Measurements from ENCODE around the gene LPP.

LPP gene

DNA sequence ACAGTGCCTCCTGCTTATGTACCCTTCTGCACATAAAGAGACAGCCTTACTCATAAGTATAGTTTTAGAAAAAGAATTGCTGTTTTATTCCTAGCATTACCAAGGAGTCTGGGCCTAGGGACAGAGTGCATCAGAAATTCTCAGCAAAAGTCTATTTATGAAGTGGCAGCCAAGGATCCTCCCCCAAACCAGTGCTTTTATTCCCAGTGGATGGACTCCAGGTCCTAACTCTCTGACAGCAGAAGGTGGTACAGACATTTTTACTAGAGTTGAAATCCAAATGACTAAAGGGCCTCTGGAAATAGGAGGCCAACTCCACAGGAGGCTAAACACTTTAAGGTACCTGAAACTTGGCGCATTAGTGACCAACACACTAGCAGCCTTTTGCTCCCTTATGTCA lies 610.7 kb downstream of the LPP start:
- DNase-seq (ENCODE audit: insufficient read length): no peak
- no peak for FAIRE-seq
- TF ChIP-seq TAF1 (IDR thresholded peaks at IDR 0.05; ENCODE audit: borderline replicate concordance, low read depth, low read length) (no peak), POLR2A (IDR thresholded peaks at IDR 0.05; ENCODE audit: low read depth, low read length) (no peak), POLR2AphosphoS5 (IDR thresholded peaks at IDR 0.05; ENCODE audit: low read depth, low read length) (no peak)

DNA sequence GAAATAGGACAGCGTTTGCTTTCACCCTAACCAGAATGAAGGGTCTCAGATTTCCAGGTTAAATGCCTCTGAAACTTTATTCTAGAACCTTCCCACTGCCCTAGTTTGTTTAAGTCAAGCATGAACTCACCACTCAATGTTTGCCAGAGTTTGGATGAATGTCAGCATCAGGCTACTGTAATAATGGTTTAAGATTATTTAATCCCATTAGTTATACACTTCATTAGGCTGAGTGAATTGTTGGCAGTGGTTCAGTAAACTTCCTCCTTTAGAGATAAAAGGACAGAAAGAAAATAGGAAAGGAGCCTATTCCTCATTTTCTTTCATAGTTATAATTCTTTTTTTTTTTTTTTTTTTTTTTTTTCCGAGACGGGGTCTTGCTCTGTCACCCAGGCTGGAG lies 615.9 kb downstream of the LPP start:
- FAIRE-seq: no peak
- no peak for TF ChIP-seq POLR2A (IDR thresholded peaks at IDR 0.05; ENCODE audit: low read depth, low read length)
- TF ChIP-seq TAF1 (IDR thresholded peaks at IDR 0.05; ENCODE audit: borderline replicate concordance, low read depth, low read length): no peak
- DNase-seq (ENCODE audit: insufficient read length): no peak

GRCh38 chr3:188772886-188773285 lies 618.9 kb downstream of the LPP start:
- no peak for TF ChIP-seq TAF1 (IDR thresholded peaks at IDR 0.05; ENCODE audit: borderline replicate concordance, low read depth, low read length)
- TF ChIP-seq POLR2A (IDR thresholded peaks at IDR 0.05; ENCODE audit: low read depth, low read length): no peak
- DNase-seq (ENCODE audit: insufficient read length) (no peak), FAIRE-seq (no peak)

- FAIRE-seq (no peak), DNase-seq (ENCODE audit: insufficient read length) (no peak)
- TF ChIP-seq POLR2A (IDR thresholded peaks at IDR 0.05; ENCODE audit: low read depth, low read length) (no peak), TAF1 (IDR thresholded peaks at IDR 0.05; ENCODE audit: borderline replicate concordance, low read depth, low read length) (no peak), POLR2AphosphoS5 (IDR thresholded peaks at IDR 0.05; ENCODE audit: low read depth, low read length) (no peak)
Measured at GRCh38 chr3:188775412-188775811, 621.5 kb downstream of the LPP start.

GRCh38 chr3:188776447-188776846 lies 622.5 kb downstream of the LPP start:
- FAIRE-seq (no peak), DNase-seq (ENCODE audit: insufficient read length) (no peak)
- TF ChIP-seq POLR2AphosphoS5 (IDR thresholded peaks at IDR 0.05; ENCODE audit: low read depth, low read length) (no peak), POLR2A (IDR thresholded peaks at IDR 0.05; ENCODE audit: low read depth, low read length) (no peak), TAF1 (IDR thresholded peaks at IDR 0.05; ENCODE audit: borderline replicate concordance, low read depth, low read length) (no peak)

DNA sequence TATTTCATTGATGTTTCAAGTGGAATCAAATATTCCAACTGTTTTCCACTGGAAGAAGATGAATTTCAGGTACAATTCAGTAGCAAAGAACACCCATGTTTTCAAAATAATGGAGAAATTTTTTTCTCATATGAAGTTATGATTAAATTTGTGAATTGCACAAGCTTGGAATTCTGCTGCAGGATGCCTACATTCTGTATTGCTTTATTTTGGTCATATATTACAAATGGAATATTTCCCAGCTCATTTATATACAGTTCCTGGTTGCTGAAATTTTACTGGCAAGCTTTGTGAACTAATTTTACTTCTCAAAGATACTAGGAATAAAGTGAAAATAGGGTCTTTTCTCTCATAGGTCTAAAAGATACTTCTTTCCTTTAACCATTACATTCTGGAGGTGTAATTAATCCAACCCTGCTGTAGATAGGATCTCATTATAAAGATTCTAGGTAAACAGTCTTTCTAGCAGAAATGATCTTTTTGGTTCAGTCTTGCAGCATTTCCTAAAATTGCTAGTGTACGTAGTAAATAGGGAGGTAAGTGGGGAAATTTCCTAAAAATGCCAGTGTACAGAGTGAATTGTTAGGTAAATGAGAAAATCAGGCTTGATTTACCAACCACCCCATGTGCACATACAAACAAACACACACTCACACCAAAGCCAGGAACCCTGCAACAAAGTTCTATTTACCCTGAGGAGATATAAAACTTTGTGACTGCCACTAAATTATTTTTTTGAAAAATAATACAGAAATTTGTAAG lies 624.3 kb downstream of the LPP start:
- DNase-seq (ENCODE audit: insufficient read length) (no peak), FAIRE-seq (no peak)
- no peak for TF ChIP-seq POLR2A (IDR thresholded peaks at IDR 0.05; ENCODE audit: low read depth, low read length)
- no peak for TF ChIP-seq POLR2AphosphoS5 (IDR thresholded peaks at IDR 0.05; ENCODE audit: low read depth, low read length)
- no peak for TF ChIP-seq TAF1 (IDR thresholded peaks at IDR 0.05; ENCODE audit: borderline replicate concordance, low read depth, low read length)

GRCh38 chr3:188779281-188779980 lies 625.5 kb downstream of the LPP start:
- FAIRE-seq (no peak), DNase-seq (ENCODE audit: insufficient read length) (no peak)
- TF ChIP-seq TAF1 (IDR thresholded peaks at IDR 0.05; ENCODE audit: borderline replicate concordance, low read depth, low read length): no peak
- no peak for TF ChIP-seq POLR2AphosphoS5 (IDR thresholded peaks at IDR 0.05; ENCODE audit: low read depth, low read length)
- TF ChIP-seq POLR2A (IDR thresholded peaks at IDR 0.05; ENCODE audit: low read depth, low read length): no peak

- FAIRE-seq: no peak
- TF ChIP-seq POLR2A (IDR thresholded peaks at IDR 0.05; ENCODE audit: low read depth, low read length) (no peak), POLR2AphosphoS5 (IDR thresholded peaks at IDR 0.05; ENCODE audit: low read depth, low read length) (no peak)
- DNase-seq (ENCODE audit: insufficient read length): no peak
Measured at GRCh38 chr3:188780193-188781147, 626.5 kb downstream of the LPP start.

DNA sequence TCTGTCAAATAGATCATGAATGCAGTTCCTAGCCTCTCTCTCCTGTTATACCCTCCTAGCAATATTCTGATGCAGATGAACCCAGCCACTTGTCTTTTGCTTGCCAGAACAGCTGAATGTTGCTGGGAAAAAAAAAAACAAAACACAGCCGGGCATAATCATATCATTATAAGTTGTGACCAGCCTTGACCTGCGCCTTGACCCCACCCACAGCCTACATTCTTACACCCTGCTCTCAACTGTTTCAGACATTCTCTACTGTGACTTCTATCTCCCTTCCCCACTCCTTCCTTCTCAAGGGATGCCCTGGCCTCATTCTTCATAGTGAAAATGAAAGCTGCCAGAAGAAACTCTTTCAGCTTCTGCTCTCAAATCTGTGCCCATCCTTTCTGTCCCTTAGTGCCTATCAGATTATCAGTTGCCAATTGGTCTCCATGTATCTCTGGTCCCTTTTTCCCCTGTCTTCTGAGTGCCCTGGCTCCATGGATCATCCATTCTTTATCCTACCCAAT lies 628.7 kb downstream of the LPP start:
- DNase-seq (ENCODE audit: insufficient read length) (no peak), FAIRE-seq (no peak)
- TF ChIP-seq POLR2AphosphoS5 (IDR thresholded peaks at IDR 0.05; ENCODE audit: low read depth, low read length) (no peak), TAF1 (IDR thresholded peaks at IDR 0.05; ENCODE audit: borderline replicate concordance, low read depth, low read length) (no peak), POLR2A (IDR thresholded peaks at IDR 0.05; ENCODE audit: low read depth, low read length) (no peak)

DNA sequence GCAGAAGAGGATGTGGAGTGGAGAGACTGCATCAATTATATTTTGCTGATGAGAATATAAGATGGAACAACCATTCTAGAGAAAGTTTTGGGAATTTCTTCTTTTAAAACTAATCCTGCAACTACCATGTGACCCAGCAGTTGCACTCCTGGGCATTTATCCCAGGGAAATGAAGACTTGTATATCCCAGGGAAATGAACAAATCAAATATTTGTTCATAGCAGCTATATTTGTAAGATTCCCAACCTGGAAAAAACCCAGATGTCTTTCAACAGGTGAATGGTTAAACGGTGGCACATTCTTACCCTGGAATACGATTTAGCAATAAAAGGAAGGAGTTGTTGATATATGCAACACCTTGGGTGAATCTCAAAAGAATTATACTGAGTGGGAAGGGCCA lies 632.5 kb downstream of the LPP start:
- DNase-seq (ENCODE audit: insufficient read length): no peak
- FAIRE-seq: no peak
- no peak for TF ChIP-seq TAF1 (IDR thresholded peaks at IDR 0.05; ENCODE audit: borderline replicate concordance, low read depth, low read length)
- TF ChIP-seq POLR2AphosphoS5 (IDR thresholded peaks at IDR 0.05; ENCODE audit: low read depth, low read length): no peak
- no peak for TF ChIP-seq POLR2A (IDR thresholded peaks at IDR 0.05; ENCODE audit: low read depth, low read length)

DNA sequence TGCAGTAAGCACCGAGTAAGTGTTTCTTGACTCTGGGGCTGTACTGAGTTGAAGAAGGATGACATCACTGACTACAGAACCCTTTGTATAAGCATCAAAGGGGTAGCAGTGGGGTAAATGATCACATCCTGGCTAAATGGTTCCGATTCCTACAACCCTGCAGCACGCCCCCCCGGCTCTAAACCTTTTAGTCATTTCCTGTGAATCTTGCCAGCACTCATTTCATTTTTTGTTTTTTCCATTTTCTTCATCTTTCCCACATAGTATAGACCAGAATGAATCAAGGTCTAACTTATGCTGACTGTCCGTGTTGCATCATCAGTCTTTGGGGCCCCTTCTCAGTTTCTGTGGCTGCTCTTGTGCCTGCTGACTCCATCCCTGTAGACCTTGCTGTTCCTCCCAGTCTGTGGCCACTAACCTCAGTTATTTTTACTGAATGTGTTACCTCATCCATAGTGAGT lies 634.7 kb downstream of the LPP start:
- no peak for FAIRE-seq
- TF ChIP-seq POLR2A (IDR thresholded peaks at IDR 0.05; ENCODE audit: low read depth, low read length) (no peak), POLR2AphosphoS5 (IDR thresholded peaks at IDR 0.05; ENCODE audit: low read depth, low read length) (no peak), TAF1 (IDR thresholded peaks at IDR 0.05; ENCODE audit: borderline replicate concordance, low read depth, low read length) (no peak)
- no peak for DNase-seq (ENCODE audit: insufficient read length)
